HepG2 (cell line): ENCODE results near the gene FAM174C. TPM values are rescaled to one million over a fixed set of nuclear protein-coding genes. Genes with fewer than 3 reads are reported as not detected.

Source experiments
- ATAC-seq: fragments of 200-7000 bp; cut with Tn5 transposase; 3 replicates; pipeline ENCODE4 v1.9.1; 2020; ENCODE audit warnings: mild to moderate bottlenecking, moderate library complexity
- BruUV-seq: library from RNA; stranded (reverse); fragments of 400-500 nt; replicated peaks from 2 replicates; lab custom pipeline; 2021; lab: Mats Ljungman, UMichigan
- CTCF ChIA-PET: fragments of 300-600 bp; formaldehyde crosslinking; extraction: SDS; loops from one replicate; lab custom pipeline; 2021; ENCODE audit warnings: low total read pairs, inconsistent platforms, low intra/inter-chr PET ratio; lab: Yijun Ruan, JAX
- POLR2A ChIA-PET: fragments of 350-600 bp; sonication (Branson Sonifier 250); formaldehyde crosslinking; loops from one replicate; lab custom pipeline; 2020; ENCODE audit warnings: antibody characterized with exemption, inconsistent platforms; lab: Yijun Ruan, JAX
- DNase-seq: peaks from one replicate; pipeline ENCODE4 v3.0.0-alpha.2; 2015; ENCODE audit warnings: low spot score
- FAIRE-seq: peaks from 3 replicates; lab custom pipeline; 2011; peaks lifted over from hg19 to GRCh38; lab: Jason Lieb, UNC
- H2AFZ ChIP-seq: one replicate; pipeline ENCODE4 v1.6.1; 2011; ENCODE audit warnings: low read length, inconsistent platforms
- H3K27ac ChIP-seq: fragments of 300-600 bp; 3 replicates; pipeline ENCODE4 v1.8.0; 2011; ENCODE audit warnings: mixed run types, mild to moderate bottlenecking, mixed read lengths, low read length, inconsistent platforms; ENCODE audit not compliant: insufficient read depth; ENCODE audit errors: extremely low read length
- H3K27me3 ChIP-seq, 2 experiments: fragments of 200-600 bp in 1 of 2; 2 replicates in 1 of 2; 3 replicates in 1 of 2; pipeline versions ENCODE4 v1.6.0 to v1.8.0; 2011; ENCODE audit warnings: low read length in 2 of 2, mild to moderate bottlenecking in 2 of 2, moderate library complexity in 2 of 2, inconsistent platforms in 1 of 2; ENCODE audit not compliant: insufficient read depth in 2 of 2, control insufficient read depth in 1 of 2
- H3K36me3 ChIP-seq, 2 experiments: fragments of 200-600 bp in 1 of 2; replicated peaks in 1 of 2; 2 replicates in 1 of 2; 3 replicates in 1 of 2; pipeline versions ENCODE4 v1.5.1 to v1.8.0; 2011; ENCODE audit warnings: low read length in 2 of 2, inconsistent platforms in 1 of 2; ENCODE audit not compliant: insufficient read depth in 2 of 2, control insufficient read depth in 1 of 2
- H3K4me1 ChIP-seq: 2 replicates; pipeline ENCODE4 v1.5.1; 2012; ENCODE audit warnings: low read length, inconsistent platforms; ENCODE audit not compliant: insufficient read depth
- H3K4me2 ChIP-seq: 2 replicates; pipeline ENCODE4 v1.6.0; 2011; ENCODE audit warnings: low read depth, low read length, inconsistent platforms
- H3K4me3 ChIP-seq, 3 experiments: fragments of 200-600 bp in 1 of 3; sonication (generic), shearing (Covaris generic) in 1 of 3; replicated peaks in 1 of 3; 2 replicates each; pipeline ENCODE4 v1.5.1; 2011 to 2016; ENCODE audit warnings: low read length in 3 of 3, inconsistent platforms in 2 of 3, low read depth in 2 of 3, mild to moderate bottlenecking in 2 of 3, control low read depth in 1 of 3, mixed read lengths in 1 of 3; ENCODE audit not compliant: insufficient read depth in 1 of 3
- H3K79me2 ChIP-seq: one replicate; pipeline ENCODE4 v1.6.1; 2011; ENCODE audit warnings: low read length, inconsistent platforms; ENCODE audit not compliant: insufficient read depth
- H3K9ac ChIP-seq: 2 replicates; pipeline ENCODE4 v1.6.0; 2011; ENCODE audit warnings: mild to moderate bottlenecking, low read depth, low read length, inconsistent platforms; ENCODE audit not compliant: insufficient read depth
- H3K9me3 ChIP-seq: 2 replicates; pipeline ENCODE4 v1.5.1; 2012; ENCODE audit warnings: mild to moderate bottlenecking, low read length
- H4K20me1 ChIP-seq: 2 replicates; pipeline ENCODE4 v1.6.0; 2011; ENCODE audit warnings: inconsistent platforms, mild to moderate bottlenecking, low read length, moderate library complexity; ENCODE audit not compliant: insufficient read depth
- CHD2 ChIP-seq: IDR thresholded peaks from 2 replicates; pipeline ENCODE4 v1.6.1; 2011; ENCODE audit warnings: low read depth, low read length, improper control_type of control experiment
- ETV5 ChIP-seq: IDR thresholded peaks from 2 replicates; pipeline ENCODE4 v1.6.1; 2018; ENCODE audit warnings: missing biosample characterization, missing genetic modification reagents, inconsistent platforms, borderline replicate concordance
- FLYWCH1 ChIP-seq: sonication (generic); formaldehyde crosslinking; IDR thresholded peaks from 2 replicates; pipeline ENCODE4 v1.8.1; 2023; ENCODE audit warnings: mild to moderate bottlenecking, missing genetic modification reagents
- HDAC1 ChIP-seq: sonication (generic); formaldehyde crosslinking; IDR thresholded peaks from 2 replicates; pipeline ENCODE4 v1.5.1; 2020; ENCODE audit warnings: mild to moderate bottlenecking, missing genetic modification reagents
- MED13 ChIP-seq: sonication (generic); formaldehyde crosslinking; IDR thresholded peaks from 2 replicates; pipeline ENCODE4 v1.5.0; 2020; ENCODE audit warnings: missing genetic modification reagents
- MYC ChIP-seq: sonication (generic); formaldehyde crosslinking; IDR thresholded peaks from 2 replicates; pipeline ENCODE4 v1.9.0; 2021; ENCODE audit warnings: missing genetic modification reagents, borderline replicate concordance
- NONO ChIP-seq, 2 experiments: fragments of 450-650 bp in 1 of 2; sonication (generic) in 1 of 2; formaldehyde crosslinking in 1 of 2; IDR thresholded peaks in 1 of 2; conservative IDR thresholded peaks in 1 of 2; 2 replicates each; pipeline versions ENCODE4 v1.6.1 to v1.8.0; 2017 to 2022; ENCODE audit warnings: mild to moderate bottlenecking in 1 of 2, missing genetic modification reagents in 1 of 2, moderate library complexity in 1 of 2
- PAF1 ChIP-seq: IDR thresholded peaks from 2 replicates; pipeline ENCODE4 v1.6.1; 2016; ENCODE audit warnings: missing genetic modification reagents, missing compliant biosample characterization
- PLRG1 ChIP-seq: fragments of 450-650 bp; conservative IDR thresholded peaks from 2 replicates; pipeline ENCODE4 v1.6.1; 2016
- RAD21 ChIP-seq: fragments of 450-650 bp; formaldehyde crosslinking; IDR thresholded peaks from 2 replicates; pipeline ENCODE4 v1.5.0; 2020; ENCODE audit warnings: mild to moderate bottlenecking
- RBFOX2 ChIP-seq: fragments of 200-400 bp; formaldehyde crosslinking; IDR thresholded peaks from 2 replicates; pipeline ENCODE4 v1.6.1; 2017; ENCODE audit warnings: low read depth, mild to moderate bottlenecking, low read length
- SNAPC2 ChIP-seq: sonication (generic); formaldehyde crosslinking; IDR thresholded peaks from 2 replicates; pipeline ENCODE4 v1.8.1; 2022; ENCODE audit warnings: mild to moderate bottlenecking, missing genetic modification reagents
- SP4 ChIP-seq: sonication (generic); formaldehyde crosslinking; IDR thresholded peaks from 2 replicates; pipeline ENCODE4 v1.8.1; 2023; ENCODE audit warnings: mild to moderate bottlenecking, missing genetic modification reagents
- ZNF468 ChIP-seq: sonication (generic); formaldehyde crosslinking; IDR thresholded peaks from 2 replicates; pipeline ENCODE4 v1.8.0; 2022; ENCODE audit warnings: mild to moderate bottlenecking, moderate library complexity, missing genetic modification reagents
- ZNF792 ChIP-seq: IDR thresholded peaks from 2 replicates; pipeline ENCODE4 v1.6.1; 2016
- WGBS: methylation state at CpG from one replicate; pipeline ENCODE4 v1.1.6; 2017; ENCODE audit warnings: low lambda C conversion rate; 5-methylcytosine and 5-hydroxymethylcytosine counted together
- in situ Hi-C: cut with HindIII; loops from 2 replicates; pipeline ENCODE4 v1.10.0; 2017; ENCODE audit warnings: low pct_unique_long_range_greater_than_20kb; ENCODE audit not compliant: extremely low pct_ligation_motif_present
- intact Hi-C: fragments of 100-400 bp; cut with micrococcal nuclease; formaldehyde crosslinking; loops from one replicate; pipeline ENCODE4 v1.10.0; 2022; ENCODE audit not compliant: unreplicated experiment
- polyA plus RNA-seq, 8 experiments: library from polyadenylated mRNA; depleted of rRNA in 3 of 8; stranded (reverse) in 7 of 8; unstranded in 1 of 8; fragments of >200 nt; fragmentation: Illumina TruSeq in 4 of 8; extraction: Trizol in 4 of 8; gene quantifications; 2 replicates each; pipeline versions ENCODE4 v1.2.1 to v1.2.3, GENCODE V29; 2011 to 2016; ENCODE audit warnings: low read depth in 4 of 8, missing spikeins in 1 of 8, mixed read lengths in 1 of 8; ENCODE audit not compliant: insufficient read depth in 1 of 8
- total RNA-seq, 5 experiments: library from RNA; depleted of rRNA; stranded (reverse); fragments of >200 nt; fragmentation: Illumina TruSeq; extraction: Trizol; gene quantifications; 2 replicates each; pipeline ENCODE4 v1.2.3, GENCODE V29; 2016; ENCODE audit warnings: low read depth in 1 of 5
- TF ChIP-seq, protein P1 (sequence below): sonication (generic); formaldehyde crosslinking; IDR thresholded peaks from 2 replicates; pipeline ENCODE4 v1.4.0; 2020; ENCODE audit warnings: mild to moderate bottlenecking, missing genetic modification reagents
- TF ChIP-seq, protein P2 (sequence below): sonication (generic); formaldehyde crosslinking; IDR thresholded peaks from 2 replicates; pipeline ENCODE4 v1.8.1; 2023; ENCODE audit warnings: missing genetic modification reagents, inconsistent platforms, borderline replicate concordance

Gene FAM174C
- total and polyA plus RNA-seq, 2 of the 13 experiments (the other 11 are each of a cell fraction or from before 2014, with no cell fraction given), result 19.5 to 31.3 TPM

DNA sequence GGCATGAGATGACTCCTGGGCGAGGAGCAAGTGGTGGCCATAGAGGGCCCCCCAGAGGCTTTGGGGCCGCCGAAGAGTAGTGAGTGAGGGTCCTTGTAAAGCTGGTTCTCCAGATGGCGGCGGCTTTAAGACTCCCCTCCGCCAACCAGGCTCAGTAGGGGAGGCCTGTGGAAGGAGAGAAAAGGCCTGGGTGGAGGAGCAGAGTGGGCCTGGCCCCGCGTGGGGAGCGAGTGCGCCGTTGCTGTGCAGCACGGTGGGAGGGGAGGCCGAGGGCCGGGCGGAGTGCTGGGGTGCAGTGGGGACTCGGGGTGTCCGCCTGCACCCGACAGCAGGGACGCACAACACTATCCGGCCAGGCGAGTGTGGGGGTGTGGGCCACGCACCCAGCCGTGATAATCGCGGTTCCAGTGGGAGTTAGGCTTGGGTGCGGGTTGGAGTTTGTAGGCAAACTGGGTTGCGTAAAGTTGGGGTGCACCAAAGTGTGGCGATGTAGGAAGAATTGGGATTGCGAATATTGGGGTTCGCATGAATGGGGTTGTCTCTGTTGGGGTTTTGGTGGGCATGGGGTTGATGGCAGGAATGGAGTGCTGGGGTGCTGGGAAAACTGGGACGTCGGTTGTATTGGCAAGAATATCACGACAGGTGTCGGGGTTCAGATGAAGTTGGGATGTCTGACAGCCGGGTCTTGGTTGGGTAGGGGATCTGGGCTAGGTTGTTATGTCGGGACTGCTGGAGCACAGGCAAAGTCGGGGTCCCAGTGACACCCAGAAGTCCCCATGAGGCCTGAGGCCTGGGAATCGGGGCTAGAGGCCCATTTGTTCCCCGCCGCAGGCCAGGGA is 6.9 kb upstream of the FAM174C start (continued):
- TF ChIP-seq, protein P1, sequence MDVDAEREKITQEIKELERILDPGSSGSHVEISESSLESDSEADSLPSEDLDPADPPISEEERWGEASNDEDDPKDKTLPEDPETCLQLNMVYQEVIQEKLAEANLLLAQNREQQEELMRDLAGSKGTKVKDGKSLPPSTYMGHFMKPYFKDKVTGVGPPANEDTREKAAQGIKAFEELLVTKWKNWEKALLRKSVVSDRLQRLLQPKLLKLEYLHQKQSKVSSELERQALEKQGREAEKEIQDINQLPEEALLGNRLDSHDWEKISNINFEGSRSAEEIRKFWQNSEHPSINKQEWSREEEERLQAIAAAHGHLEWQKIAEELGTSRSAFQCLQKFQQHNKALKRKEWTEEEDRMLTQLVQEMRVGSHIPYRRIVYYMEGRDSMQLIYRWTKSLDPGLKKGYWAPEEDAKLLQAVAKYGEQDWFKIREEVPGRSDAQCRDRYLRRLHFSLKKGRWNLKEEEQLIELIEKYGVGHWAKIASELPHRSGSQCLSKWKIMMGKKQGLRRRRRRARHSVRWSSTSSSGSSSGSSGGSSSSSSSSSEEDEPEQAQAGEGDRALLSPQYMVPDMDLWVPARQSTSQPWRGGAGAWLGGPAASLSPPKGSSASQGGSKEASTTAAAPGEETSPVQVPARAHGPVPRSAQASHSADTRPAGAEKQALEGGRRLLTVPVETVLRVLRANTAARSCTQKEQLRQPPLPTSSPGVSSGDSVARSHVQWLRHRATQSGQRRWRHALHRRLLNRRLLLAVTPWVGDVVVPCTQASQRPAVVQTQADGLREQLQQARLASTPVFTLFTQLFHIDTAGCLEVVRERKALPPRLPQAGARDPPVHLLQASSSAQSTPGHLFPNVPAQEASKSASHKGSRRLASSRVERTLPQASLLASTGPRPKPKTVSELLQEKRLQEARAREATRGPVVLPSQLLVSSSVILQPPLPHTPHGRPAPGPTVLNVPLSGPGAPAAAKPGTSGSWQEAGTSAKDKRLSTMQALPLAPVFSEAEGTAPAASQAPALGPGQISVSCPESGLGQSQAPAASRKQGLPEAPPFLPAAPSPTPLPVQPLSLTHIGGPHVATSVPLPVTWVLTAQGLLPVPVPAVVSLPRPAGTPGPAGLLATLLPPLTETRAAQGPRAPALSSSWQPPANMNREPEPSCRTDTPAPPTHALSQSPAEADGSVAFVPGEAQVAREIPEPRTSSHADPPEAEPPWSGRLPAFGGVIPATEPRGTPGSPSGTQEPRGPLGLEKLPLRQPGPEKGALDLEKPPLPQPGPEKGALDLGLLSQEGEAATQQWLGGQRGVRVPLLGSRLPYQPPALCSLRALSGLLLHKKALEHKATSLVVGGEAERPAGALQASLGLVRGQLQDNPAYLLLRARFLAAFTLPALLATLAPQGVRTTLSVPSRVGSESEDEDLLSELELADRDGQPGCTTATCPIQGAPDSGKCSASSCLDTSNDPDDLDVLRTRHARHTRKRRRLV, result 0 out of 2 replicates have a peak, but pooled peaks have one; percentile 50
- TF ChIP-seq SNAPC2 (CRISPR knock-in tag), result no peak
- 0 out of 2 replicates have a peak, but pooled peaks have one; percentile 27 for TF ChIP-seq MYC (CRISPR knock-in tag)
- TF ChIP-seq RAD21 (CRISPR knock-in tag), result no peak
- TF ChIP-seq, all 625 proteins: peak for 12

DNA sequence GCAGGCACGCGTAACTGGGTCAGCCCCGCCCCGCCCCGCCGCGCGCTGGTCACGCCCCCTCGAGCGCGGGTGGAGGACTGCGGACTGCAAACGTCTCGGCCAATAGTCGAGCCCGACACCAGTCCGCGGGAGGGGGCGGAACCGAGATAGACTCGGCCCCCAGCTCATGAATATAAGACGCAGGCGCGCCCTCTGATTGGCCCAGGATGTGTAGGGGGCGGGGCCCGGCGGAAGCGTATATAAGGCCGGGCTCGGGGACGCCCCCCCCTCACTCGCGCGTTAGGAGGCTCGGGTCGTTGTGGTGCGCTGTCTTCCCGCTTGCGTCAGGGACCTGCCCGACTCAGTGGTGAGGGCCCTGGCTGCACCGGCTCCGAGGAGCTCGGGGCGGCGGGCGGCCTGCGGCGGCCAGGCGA is 6.3 kb upstream of the FAM174C start, which contains the start of gene CIRBP:
Gene CIRBP, plus strand, starts transcription at position 268 of the 413 bp plus-strand sequence. CDS start 1,602 bp downstream, outside the sequence.
- Histone ChIP-seq H3K9me3 (no peaks in the 10 kb centered on the region), H3K27me3 (no peaks in the 10 kb centered on the region), H3K79me2 (peaks cover 34% of the 10 kb centered on the region), H3K4me3 (peak within 1 kb of the TSS; percentile 59 to 83 (median 62)), H3K36me3 (peaks cover 15 to 36% of the 10 kb centered on the region in 2 experiments), H2AFZ (no peak within 1 kb of the TSS), H4K20me1 (peaks cover 36% of the 10 kb centered on the region), H3K4me1 (peaks cover 78% of the 10 kb centered on the region), H3K27ac (peak within 1 kb of the TSS; percentile 85), H3K4me2 (peak within 1 kb of the TSS; percentile 100), H3K9ac (peak within 1 kb of the TSS; percentile 90)
- ChIA-PET POLR2A (interaction anchor here (0.5 to 11.5 kb wide), 53 partner anchors 10 to 409 kb away, joined by 3 to 668 read pairs (median 5); partner anchors contain the start of genes ARHGAP45, ATP5F1D, CBARP and CNN2), CTCF (no interaction called here)
- in situ Hi-C loops (no loop called here), intact Hi-C loops (loop anchor here (1.0 kb wide), 1 partner anchor 25 kb away; no protein-coding TSS in a partner anchor)
- ATAC-seq (peak; percentile 45), DNase-seq (peak; percentile 96), FAIRE-seq (peak; percentile 37)
- no CpG with 5 or more reads among the region's 50 CpGs for WGBS
- BruUV-seq, result no TSS peak
- TF ChIP-seq RBFOX2 (peak; percentile 100), ZNF792 (CRISPR knock-in tag) (0 out of 2 replicates have a peak, but pooled peaks have one; percentile 22), HDAC1 (peak; percentile 59), CHD2 (peak; percentile 28; the same call in 1 of the 2 replicates), PAF1 (CRISPR knock-in tag) (no peak), SP4 (peak; percentile 97), FLYWCH1 (no peak), ETV5 (CRISPR knock-in tag) (peak; percentile 6; the same call in 1 of the 2 replicates), PLRG1 (no peak), NONO (IDR thresholded peaks at IDR 0.05) (no peak), NONO (CRISPR knock-in tag; conservative IDR thresholded peaks at IDR 0.05) (peak; percentile 48), ZNF468 (CRISPR knock-in tag) (no peak), MED13 (peak; percentile 59; the same call in 1 of the 2 replicates)
- TF ChIP-seq, protein P2, sequence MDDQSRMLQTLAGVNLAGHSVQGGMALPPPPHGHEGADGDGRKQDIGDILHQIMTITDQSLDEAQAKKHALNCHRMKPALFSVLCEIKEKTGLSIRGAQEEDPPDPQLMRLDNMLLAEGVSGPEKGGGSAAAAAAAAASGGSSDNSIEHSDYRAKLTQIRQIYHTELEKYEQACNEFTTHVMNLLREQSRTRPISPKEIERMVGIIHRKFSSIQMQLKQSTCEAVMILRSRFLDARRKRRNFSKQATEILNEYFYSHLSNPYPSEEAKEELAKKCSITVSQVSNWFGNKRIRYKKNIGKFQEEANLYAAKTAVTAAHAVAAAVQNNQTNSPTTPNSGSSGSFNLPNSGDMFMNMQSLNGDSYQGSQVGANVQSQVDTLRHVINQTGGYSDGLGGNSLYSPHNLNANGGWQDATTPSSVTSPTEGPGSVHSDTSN (CRISPR knock-in tag), result no peak
